Muscle layer of duodenum (tissue), 2 donors: Measurements from ENCODE around the gene CLDND2.
"Not testable (repeated sequence)": the region's sequence is repeated elsewhere in the genome, so short reads cannot be mapped to it uniquely, and the experiment has no call there.

Experiments
- H3K27ac ChIP-seq: one replicate; pipeline ENCODE4 v1.7.0; 2013; ENCODE audit warnings: mild to moderate bottlenecking, low read length
- H3K27me3 ChIP-seq: one replicate; pipeline ENCODE4 v1.7.0; 2013; ENCODE audit warnings: low read depth, mild to moderate bottlenecking, control low read depth, low read length
- H3K36me3 ChIP-seq, 2 donors: one replicate each; pipeline ENCODE4 v1.7.0; 2013; ENCODE audit warnings: low read length in 2 of 2, control low read depth in 1 of 2, mild to moderate bottlenecking in 1 of 2; ENCODE audit not compliant: insufficient read depth in 2 of 2, control insufficient read depth in 1 of 2
- H3K4me1 ChIP-seq, 2 donors: one replicate each; pipeline ENCODE4 v1.7.0; 2013; ENCODE audit warnings: low read length in 2 of 2, mild to moderate bottlenecking in 2 of 2, control low read depth in 1 of 2, moderate library complexity in 1 of 2; ENCODE audit not compliant: insufficient read depth in 2 of 2, control insufficient read depth in 1 of 2
- H3K4me3 ChIP-seq, 2 donors: one replicate each; pipeline ENCODE4 v1.7.0; 2013; ENCODE audit warnings: low read length in 2 of 2, low read depth in 1 of 2, mild to moderate bottlenecking in 1 of 2
- H3K9me3 ChIP-seq, 2 donors: one replicate each; pipeline ENCODE4 v1.7.0; 2013; ENCODE audit warnings: low read length in 2 of 2, control low read depth in 1 of 2, mild to moderate bottlenecking in 1 of 2; ENCODE audit not compliant: control insufficient read depth in 1 of 2
- donor health status: healthy.

The CLDND2 gene, protein sequence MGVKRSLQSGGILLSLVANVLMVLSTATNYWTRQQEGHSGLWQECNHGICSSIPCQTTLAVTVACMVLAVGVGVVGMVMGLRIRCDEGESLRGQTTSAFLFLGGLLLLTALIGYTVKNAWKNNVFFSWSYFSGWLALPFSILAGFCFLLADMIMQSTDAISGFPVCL

DNA sequence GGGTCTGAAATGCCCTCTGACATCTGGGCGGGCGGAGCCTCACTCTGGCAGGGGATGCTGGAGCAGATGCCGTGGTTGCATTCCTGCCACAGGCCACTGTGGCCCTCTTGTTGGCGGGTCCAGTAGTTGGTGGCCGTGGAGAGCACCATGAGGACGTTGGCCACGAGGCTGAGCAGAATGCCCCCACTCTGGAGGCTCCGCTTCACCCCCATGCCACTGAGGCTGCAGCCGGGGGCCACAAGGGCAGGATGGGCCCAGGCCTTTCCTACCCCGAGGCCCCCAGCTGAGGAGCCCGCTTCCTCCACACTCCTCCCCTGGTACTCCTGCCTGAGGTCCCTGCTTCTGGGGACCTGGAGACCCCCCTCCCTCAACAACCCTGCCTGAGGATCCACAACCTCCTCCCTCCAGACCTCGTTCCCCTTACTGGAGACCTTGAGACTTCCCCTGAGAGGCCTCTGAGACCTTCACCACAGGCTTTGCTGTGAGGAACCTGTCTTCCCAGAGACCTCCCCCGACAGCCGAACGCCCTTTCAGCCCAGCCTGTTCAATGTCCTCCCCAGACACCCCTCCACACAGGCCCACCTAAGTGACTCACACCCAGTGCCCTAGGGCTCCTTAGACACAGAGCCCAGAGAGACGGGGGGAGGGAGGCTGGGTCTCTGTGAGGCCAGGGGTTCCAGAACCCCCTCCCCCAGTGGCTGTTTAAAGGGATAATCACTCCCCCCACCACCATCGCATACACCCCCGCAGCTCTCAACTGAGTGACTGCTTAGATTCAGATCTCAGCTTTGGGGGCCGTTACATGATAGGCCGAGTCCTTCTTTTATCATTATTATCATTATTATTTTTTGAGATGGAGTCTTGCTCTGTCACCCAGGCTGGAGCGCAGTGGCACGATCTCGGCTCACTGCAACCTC lies at the start of gene CLDND2:
Gene CLDND2 (minus strand): TSS at position 638 of the 917 bp plus-strand sequence. CDS start 426 bp downstream, at position 212.
- Histone ChIP-seq H3K36me3 (no peaks in the 10 kb centered on the region), H3K9me3 (no peaks in the 10 kb centered on the region), H3K4me3 (peak within 1 kb of the TSS; percentile 52 to 89), H3K27me3 (no peaks in the 10 kb centered on the region), H3K4me1 (peaks cover 0 to 20% of the 10 kb centered on the region in 2 donors), H3K27ac (peak within 1 kb of the TSS; percentile 31)

DNA sequence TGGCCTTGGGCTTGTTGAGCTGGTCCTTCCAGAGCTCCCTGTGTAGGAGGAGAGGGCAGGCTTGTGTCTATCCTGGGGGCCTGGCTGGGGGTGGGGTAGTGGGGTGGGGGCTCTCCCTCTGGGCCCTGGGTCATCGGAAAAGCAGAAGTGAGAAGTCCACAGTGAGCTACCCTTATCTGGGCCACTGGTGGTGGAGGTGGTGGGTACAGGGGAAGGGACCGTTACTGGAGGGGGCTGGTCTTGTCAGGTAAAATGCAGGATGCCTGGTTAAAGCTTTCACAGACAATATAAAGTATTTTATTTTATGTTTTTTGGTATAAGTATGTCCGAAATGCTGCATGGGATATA lies 49.0 kb upstream of the CLDND2 start:
- no peaks in the 10 kb centered on the region for H3K27me3 ChIP-seq
- no peak overlapping the region for H3K27ac ChIP-seq
- H3K36me3 ChIP-seq: no peaks in the 10 kb centered on the region
- no peaks in the 10 kb centered on the region for H3K4me1 ChIP-seq
- H3K9me3 ChIP-seq: no peaks in the 10 kb centered on the region
- no peak overlapping the region for H3K4me3 ChIP-seq

DNA sequence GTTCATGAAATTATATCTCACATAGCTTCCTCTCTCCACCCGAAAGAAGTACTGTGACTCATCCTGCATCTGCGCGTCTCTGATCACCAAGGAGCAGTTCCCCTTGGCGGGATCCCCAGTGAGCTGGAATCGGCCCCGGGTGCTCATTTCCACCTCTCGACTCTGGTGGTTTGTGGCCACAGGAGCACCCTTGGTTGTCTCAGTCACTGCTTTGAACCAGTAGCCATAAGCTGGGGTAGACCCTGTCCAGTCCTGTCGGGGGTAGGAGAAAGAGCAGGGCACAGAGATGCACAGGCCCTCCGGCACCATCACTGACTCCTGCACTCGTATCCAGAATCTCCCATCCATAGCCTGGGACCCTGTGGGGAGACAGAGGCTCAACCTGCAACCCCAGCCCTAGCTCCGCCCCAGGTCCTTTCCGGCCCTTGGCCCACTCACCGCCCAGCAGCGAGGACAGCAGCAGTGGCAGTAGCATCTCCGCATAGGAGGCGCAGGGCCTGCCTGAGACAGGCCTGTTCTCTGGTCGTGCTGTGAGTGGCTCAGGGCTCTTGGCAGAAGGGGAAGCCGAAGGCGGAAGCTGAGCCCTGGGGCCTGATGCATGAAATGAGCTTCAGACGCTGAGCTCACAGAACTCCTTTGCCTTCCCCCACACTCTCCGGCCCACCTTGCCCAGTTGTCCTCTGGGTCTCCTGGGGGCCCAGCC lies 48.5 kb upstream of the CLDND2 start, which contains the start of gene SIGLEC10:
Gene SIGLEC10 (minus strand): TSS at position 536 of the 703 bp plus-strand sequence. CDS start 61 bp downstream, at position 475.
- Histone ChIP-seq H3K27ac (no peak within 1 kb of the TSS), H3K4me3 (no peak within 1 kb of the TSS), H3K27me3 (no peaks in the 10 kb centered on the region)

DNA sequence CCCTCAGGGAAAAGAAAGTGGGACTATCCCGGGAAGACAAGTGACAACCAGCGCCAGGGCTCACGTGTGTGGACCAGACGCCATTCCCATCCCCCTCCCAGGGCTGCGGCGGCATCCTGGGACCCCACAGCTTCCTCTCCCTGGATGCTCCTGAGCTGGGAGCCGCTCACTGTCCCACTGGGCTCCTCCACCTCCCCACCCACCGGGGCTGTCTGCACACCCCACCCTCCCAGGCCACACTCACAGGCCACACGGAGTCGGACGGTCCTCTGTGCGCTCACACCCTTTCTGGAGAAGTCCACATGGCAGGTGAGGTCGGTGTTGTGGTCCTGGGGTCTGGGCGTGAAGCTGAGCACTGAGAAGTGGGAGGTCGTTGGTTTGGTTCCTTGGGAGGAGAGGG lies 47.6 kb upstream of the CLDND2 start:
- not testable (repeated sequence) for H3K27me3 ChIP-seq, H3K36me3 ChIP-seq, H3K4me3 ChIP-seq, H3K27ac ChIP-seq, H3K9me3 ChIP-seq, H3K4me1 ChIP-seq

More for the DNA sequence above, 48.5 kb upstream of the CLDND2 start, which contains the start of gene SIGLEC10:
- no peaks in the 10 kb centered on the region for H3K9me3 ChIP-seq
- H3K4me1 ChIP-seq: no peaks in the 10 kb centered on the region
- H3K36me3 ChIP-seq: no peaks in the 10 kb centered on the region

DNA sequence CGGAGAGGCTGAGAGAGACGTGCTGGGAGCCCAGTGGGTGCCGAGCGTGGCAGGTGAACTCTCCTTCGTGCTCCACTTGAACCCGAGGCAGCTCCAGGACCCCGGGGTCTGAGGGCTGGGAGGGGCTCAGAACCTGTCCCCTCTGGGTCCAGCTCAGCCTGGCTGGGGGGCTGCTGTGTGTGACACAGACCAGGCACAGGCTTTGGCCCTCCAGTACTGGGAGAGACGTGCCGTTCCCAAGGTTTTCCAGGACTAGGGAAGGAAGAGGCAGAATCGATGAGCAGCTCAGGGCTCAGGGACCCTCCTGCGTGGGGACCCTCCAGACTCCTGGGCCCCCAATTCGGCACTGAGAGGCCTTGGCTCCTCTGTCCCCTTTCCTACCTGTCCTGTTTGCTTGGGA lies 46.4 kb upstream of the CLDND2 start:
- Histone ChIP-seq H3K9me3 (no peaks in the 10 kb centered on the region), H3K36me3 (no peaks in the 10 kb centered on the region), H3K4me1 (no peaks in the 10 kb centered on the region), H3K27ac (no peak overlapping the region), H3K27me3 (no peaks in the 10 kb centered on the region), H3K4me3 (no peak overlapping the region)

DNA sequence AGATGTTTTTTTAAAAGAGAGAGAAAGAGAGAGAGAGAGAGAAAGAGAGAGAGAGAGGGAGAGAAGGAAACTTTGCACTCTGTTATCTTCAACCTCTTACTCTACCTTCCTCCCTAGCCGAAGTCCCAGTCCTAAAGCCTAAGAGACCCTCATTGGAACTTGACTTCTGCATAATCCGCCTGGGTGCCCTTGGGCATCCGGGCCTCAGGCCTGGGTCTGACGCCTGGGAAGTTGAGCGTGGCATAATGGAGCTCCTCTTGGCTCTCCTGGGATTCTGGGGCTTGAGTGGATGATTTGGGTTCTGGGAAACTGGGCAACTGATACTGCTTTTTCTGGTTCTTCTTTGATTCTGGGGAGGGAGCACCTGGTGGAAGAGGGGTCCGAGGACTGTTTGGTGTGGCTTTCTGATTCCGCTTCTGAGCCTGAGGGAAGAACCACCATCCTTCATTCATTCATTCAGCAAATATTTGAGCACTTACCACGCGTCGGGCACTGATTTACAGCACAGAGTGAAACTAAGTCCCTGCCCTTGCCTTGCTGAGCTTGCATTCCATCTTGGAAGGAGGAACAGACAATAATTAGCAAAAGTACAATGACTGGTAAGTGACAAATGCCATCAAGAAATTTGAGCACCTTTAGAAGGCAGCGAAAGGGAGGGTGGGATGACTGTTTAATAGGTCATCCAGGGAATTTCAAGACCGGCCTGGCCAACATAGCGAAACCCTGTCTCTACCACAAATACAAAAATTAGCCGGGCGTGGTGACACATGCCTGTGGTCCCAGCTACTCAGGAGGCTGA lies 42.3 kb upstream of the CLDND2 start:
- Histone ChIP-seq H3K27ac (no peak overlapping the region), H3K36me3 (no peaks in the 10 kb centered on the region), H3K27me3 (no peaks in the 10 kb centered on the region), H3K4me3 (no peak overlapping the region), H3K4me1 (peaks cover 0 to 3% of the 10 kb centered on the region in 2 donors), H3K9me3 (no peaks in the 10 kb centered on the region)

DNA sequence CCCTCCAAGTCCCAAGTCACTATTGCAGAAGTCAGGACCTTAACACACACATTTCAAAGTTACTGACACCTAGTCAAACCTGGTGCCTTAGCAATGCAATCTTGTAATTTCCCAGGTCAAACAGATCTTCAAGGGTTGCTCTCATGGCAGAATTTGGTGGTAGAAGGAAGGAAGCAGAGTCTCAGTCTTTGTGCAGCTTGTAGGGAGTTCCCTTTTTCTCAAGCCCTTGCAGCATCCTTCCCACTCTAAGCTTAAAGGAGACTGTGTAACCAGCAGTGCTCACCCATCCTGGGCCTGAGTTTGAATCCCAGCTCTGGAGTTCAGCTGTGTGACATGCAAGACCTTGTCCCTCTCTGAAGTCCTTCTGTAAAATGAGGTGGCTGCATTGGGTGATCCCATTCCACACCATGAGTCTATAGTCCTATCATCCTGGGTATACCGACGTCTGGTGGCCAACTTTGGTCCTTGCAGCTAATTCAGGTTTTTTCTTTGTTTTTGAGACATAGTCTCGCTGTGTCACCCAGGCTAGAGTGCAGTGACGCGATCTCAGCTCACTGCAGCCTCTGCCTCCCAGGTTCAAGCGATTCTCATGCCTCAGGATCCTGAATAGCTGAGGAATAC lies 38.8 kb upstream of the CLDND2 start:
- H3K4me1 ChIP-seq: peaks cover 0 to 3% of the 10 kb centered on the region in 2 donors
- peaks cover 0 to 6% of the 10 kb centered on the region in 2 donors for H3K9me3 ChIP-seq
- H3K27ac ChIP-seq: no peak overlapping the region
- no peaks in the 10 kb centered on the region for H3K27me3 ChIP-seq
- H3K36me3 ChIP-seq: no peaks in the 10 kb centered on the region
- no peak overlapping the region for H3K4me3 ChIP-seq

DNA sequence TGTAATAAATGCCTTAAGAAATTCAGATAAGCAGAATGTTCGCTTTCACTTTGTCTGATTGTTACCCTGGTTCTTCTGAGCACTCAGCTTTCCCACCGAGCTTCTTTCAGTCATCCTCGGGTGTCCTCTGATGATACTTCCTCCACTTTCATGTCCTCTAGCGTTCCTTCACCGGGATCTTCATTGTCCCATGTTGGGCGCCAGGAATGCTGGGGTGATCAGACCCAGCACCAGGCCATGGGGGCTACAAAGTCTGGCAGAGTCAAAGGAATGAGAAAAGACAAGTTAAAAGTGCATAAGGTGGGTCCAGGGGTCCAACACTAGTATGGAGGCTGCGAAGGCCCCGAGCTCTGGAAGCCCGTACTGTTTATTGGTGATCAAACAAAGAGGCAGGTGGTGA lies 33.3 kb upstream of the CLDND2 start:
- no peak overlapping the region for H3K27ac ChIP-seq
- H3K27me3 ChIP-seq: no peaks in the 10 kb centered on the region
- H3K4me3 ChIP-seq: no peak overlapping the region
- peaks cover 7 to 11% of the 10 kb centered on the region in 2 donors for H3K9me3 ChIP-seq
- H3K4me1 ChIP-seq: no peaks in the 10 kb centered on the region
- no peaks in the 10 kb centered on the region for H3K36me3 ChIP-seq

DNA sequence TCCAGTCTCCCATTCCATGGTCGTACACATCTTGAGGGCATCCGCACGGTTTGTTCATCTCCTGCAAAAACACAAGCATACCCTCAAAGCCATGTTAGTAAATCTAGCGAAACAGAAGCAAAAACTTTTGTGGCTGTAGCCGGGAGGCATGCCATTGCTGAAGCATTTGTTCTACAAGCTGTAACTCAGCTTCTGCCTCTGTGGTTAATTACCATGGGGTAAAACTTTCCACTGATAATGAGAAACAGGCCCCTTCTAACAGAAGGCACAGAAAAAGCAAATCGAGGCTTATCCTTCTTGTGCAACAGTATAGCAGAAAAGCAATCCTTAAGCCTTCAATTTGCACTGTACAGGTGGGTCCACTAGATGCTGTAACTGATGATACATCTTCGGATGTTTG lies 31.1 kb upstream of the CLDND2 start:
- not testable (repeated sequence) for H3K27ac ChIP-seq, H3K4me1 ChIP-seq, H3K27me3 ChIP-seq, H3K4me3 ChIP-seq, H3K36me3 ChIP-seq
- H3K9me3 ChIP-seq: peaks cover 7 to 11% of the 10 kb centered on the region in 2 donors

DNA sequence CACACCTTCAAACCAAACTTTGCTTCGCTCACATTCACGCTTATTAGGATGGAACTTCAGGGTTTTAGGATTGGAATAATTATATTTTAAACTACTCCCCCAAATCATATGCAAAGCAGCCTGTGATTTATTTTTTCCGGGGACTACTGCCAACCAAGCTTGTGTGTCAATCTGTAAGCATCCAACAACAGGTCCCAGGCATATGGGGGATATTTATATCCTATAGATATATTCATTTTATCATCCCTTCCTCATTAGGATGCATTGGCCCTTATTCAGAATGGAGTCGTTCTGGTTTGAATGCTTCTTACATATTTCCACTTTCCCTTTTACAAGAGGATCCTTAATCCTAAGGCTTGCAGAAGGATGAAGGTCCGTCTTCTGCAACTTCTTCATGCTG lies 30.4 kb upstream of the CLDND2 start:
- Histone ChIP-seq H3K36me3 (no peaks in the 10 kb centered on the region), H3K4me3 (no peak overlapping the region), H3K27ac (no peak overlapping the region), H3K9me3 (peaks cover 7 to 11% of the 10 kb centered on the region in 2 donors), H3K4me1 (peaks cover 0 to 8% of the 10 kb centered on the region in 2 donors), H3K27me3 (no peaks in the 10 kb centered on the region)
